ENCODE results near the gene SPO11. TPM values are rescaled to one million over a fixed set of nuclear protein-coding genes. Genes with fewer than 3 reads are reported as not detected.

Gene SPO11, protein sequence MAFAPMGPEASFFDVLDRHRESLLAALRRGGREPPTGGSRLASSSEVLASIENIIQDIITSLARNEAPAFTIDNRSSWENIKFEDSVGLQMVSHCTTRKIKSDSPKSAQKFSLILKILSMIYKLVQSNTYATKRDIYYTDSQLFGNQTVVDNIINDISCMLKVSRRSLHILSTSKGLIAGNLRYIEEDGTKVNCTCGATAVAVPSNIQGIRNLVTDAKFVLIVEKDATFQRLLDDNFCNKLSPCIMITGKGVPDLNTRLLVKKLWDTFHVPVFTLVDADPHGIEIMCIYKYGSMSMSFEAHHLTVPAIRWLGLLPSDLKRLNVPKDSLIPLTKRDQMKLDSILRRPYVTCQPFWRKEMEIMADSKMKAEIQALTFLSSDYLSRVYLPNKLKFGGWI
- total RNA-seq = not detected

DNA sequence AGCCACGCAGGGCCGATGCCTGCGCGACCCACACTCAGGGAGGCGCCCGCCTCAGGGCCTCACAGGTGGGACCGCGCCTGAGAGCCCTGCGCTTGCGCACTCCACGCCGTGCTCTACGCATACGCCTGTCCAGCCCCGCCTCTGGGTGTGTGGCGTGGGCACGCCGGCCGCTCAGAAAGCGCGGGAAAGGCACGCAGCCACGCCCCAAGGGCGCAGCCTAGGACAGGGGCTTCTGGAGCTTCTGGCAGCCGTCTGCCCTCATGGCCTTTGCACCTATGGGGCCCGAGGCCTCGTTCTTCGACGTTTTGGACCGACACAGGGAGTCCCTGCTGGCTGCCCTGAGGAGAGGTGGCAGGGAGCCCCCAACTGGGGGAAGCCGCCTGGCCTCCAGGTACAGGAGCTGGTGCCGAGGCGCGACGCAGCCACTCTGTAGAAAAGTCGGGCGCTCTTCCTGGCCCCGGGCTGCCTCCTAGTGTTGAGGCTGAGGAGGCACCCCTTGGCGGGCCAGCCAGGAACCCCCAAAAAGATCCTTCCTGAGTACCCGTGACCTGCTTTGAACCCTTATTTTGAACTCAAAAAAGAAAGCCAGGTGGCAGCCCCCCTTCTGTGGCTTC, at the start of gene SPO11:
TSS of gene SPO11 (plus strand) at position 196 of the 614 bp plus-strand sequence. CDS start at position 261, 65 bp downstream.

DNA sequence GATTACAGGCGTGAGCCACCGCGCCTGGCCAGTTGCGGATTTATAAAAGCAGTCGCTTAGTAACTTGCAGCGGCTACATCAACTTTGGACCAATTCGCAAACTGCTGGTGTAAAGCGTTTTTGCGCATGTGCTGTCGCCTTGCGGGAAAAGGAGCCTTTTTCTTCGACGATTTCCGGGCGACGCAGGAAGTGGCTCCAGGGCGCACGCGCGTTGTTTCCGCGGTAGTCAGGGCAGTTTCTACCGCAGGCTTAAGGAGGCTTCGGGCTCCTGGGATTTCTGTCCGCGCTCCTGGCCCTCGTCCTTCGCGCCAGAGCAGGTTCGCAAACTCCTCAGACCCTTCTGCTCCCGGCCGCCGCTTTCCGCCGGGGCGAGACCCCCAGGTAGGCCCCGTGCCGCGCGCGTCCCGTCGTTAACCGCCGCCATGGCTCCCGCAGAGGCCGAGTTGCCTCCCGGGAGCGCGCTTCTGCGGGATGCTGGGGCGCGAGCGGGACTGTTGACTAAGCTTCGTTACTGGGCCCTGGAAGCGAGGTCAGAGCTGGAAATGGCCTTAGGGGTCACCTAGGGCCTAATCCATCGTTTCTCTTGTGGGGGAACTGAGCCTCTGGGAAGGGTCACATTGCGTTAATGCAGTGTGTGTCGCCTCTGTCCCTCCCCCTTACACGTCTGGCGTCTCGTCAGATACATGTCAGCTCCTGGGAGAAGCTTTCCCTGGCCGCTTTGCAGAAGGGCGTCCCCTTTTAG, 21.6 kb downstream of the SPO11 start, which contains the start of gene RAE1:
TSS of gene RAE1 (plus strand) at position 214 of the 742 bp plus-strand sequence. CDS start 2,784 bp downstream, outside the sequence.

DNA sequence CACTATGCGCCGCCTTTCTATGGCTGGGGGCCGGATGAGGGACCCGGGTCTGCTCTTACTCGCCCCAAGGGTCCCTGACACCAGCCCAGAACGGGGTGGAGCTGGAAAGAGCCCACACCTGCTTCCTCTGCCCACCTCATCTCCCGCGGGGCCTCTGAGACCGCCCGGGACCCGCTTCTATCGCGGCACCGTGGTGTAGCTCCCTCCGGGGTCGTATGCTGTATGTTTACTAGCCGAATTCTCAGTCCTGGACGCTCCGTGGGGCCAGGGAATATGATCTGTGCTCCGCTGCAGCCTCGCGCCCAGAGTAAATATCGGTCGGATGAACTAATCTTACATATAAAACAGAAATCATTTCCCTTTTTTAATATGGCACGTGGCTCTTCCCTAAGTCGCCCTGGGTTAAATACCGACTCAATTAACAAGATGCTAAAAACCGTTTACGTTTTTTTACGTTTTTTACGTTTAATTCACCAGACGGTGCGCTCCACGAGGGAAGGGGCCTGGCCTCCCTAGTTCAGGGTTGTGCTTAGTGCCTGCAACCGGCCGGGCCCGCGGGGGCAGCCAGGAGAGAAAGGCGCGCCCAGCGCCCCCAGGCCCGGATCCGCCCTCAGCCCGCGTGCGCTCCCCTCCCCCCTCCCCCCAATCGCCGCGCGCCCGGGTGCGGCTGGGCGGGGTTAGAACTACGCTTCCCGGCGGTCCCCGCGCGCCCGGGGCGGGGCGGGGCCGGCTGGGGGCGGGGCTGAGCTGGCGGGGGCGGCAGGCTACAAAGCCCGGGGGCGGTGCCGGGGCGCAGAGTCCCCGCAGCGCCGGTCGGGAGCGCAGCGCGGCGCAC, 61.2 kb downstream of the SPO11 start, which contains the start of gene RBM38:
TSS of gene RBM38 (plus strand) at position 793 of the 835 bp plus-strand sequence. CDS start 186 bp downstream, outside the sequence.

Small RNA genes within 50 kb of the gene (small RNA-seq; reads per million reads assigned to genes)
- gene MIR4325 (ENCODE audit: low replicate concordance) = not detected
- gene RF00019 (ENCODE audit: low replicate concordance) = not detected
- gene RPL39P39 (ENCODE audit: low replicate concordance) = not detected

Other genes with a start within 250 kb of the SPO11 start
- 62.6 TPM for gene BMP7, start 63.2 kb upstream of the SPO11 start, total RNA-seq
- gene RAE1, start 21.5 kb downstream of the SPO11 start, total RNA-seq = 37.9 TPM
- gene RBM38, start 61.6 kb downstream of the SPO11 start, total RNA-seq = 73.6 TPM
- 0.88 TPM for gene CTCFL, start 195.3 kb downstream of the SPO11 start, total RNA-seq
- gene PCK1, start 231.3 kb downstream of the SPO11 start, total RNA-seq = 105 TPM

Measured in metanephros (tissue), 2 donors.